Osteoblast (primary cell): ENCODE measurements around the gene SLC7A14. TPM values are rescaled to one million over a fixed set of nuclear protein-coding genes. Genes with fewer than 3 reads are reported as not detected.
"Not testable (repeated sequence)": the region's sequence is repeated elsewhere in the genome, so short reads cannot be mapped to it uniquely, and the experiment has no call there.

Experiments used
- DNase-seq: peaks from one replicate; pipeline ENCODE4 v3.0.0; 2011; ENCODE audit warnings: low spot score, mixed read lengths; ENCODE audit not compliant: insufficient read length; ENCODE audit errors: missing footprints
- H2AFZ ChIP-seq: 2 replicates; pipeline ENCODE4 v1.6.0; 2011; ENCODE audit warnings: mild to moderate bottlenecking, low read length
- H3K27ac ChIP-seq: 2 replicates; pipeline ENCODE4 v1.5.1; 2011; ENCODE audit warnings: mild to moderate bottlenecking, low read depth, low read length, moderate library complexity
- H3K27me3 ChIP-seq: 2 replicates; pipeline ENCODE4 v1.6.0; 2012; ENCODE audit warnings: mild to moderate bottlenecking, control low read depth, inconsistent platforms, low read length, moderate library complexity; ENCODE audit not compliant: insufficient read depth
- H3K36me3 ChIP-seq: 2 replicates; pipeline ENCODE4 v1.5.1; 2011; ENCODE audit warnings: mild to moderate bottlenecking, low read length, control low read depth, moderate library complexity; ENCODE audit not compliant: insufficient read depth
- H3K4me1 ChIP-seq: 2 replicates; pipeline ENCODE4 v1.5.1; 2011; ENCODE audit warnings: mild to moderate bottlenecking, low read length, control low read depth, moderate library complexity; ENCODE audit not compliant: insufficient read depth
- H3K4me2 ChIP-seq: 2 replicates; pipeline ENCODE4 v1.6.0; 2011; ENCODE audit warnings: mild to moderate bottlenecking, low read length; ENCODE audit not compliant: insufficient read depth
- H3K4me3 ChIP-seq: fragments of 200-600 bp; sonication (generic); 3 replicates; pipeline ENCODE4 v1.5.1; 2012; ENCODE audit warnings: mild to moderate bottlenecking, low read length, inconsistent platforms; ENCODE audit not compliant: insufficient read depth
- H3K79me2 ChIP-seq: 2 replicates; pipeline ENCODE4 v1.6.0; 2012; ENCODE audit warnings: mild to moderate bottlenecking, low read length, control low read depth, inconsistent platforms; ENCODE audit not compliant: insufficient read depth
- H3K9me3 ChIP-seq: 2 replicates; pipeline ENCODE4 v1.5.1; 2011; ENCODE audit warnings: low read depth, low read length, control low read depth
- H4K20me1 ChIP-seq: 2 replicates; pipeline ENCODE4 v1.6.0; 2012; ENCODE audit warnings: mild to moderate bottlenecking, low read length, control low read depth; ENCODE audit not compliant: insufficient read depth
- total RNA-seq: library from RNA; depleted of rRNA; stranded (reverse); fragments of >200 nt; gene quantifications from 2 replicates; pipeline ENCODE4 v1.2.3, GENCODE V29; 2012
- TF ChIP-seq, protein P1 (sequence below): IDR thresholded peaks from 2 replicates; pipeline ENCODE4 v1.5.1; 2011; ENCODE audit warnings: mild to moderate bottlenecking, low read depth, low read length, moderate library complexity; ENCODE audit errors: extremely low read depth

SLC7A14 gene
- total RNA-seq, 1 donor, result 0.36 TPM

- no peaks in the 10 kb centered on the region for H3K9me3 ChIP-seq
- H3K27me3 ChIP-seq, result peaks cover 64% of the 10 kb centered on the region
- no peaks in the 10 kb centered on the region for H3K79me2 ChIP-seq
- TF ChIP-seq, protein P1, sequence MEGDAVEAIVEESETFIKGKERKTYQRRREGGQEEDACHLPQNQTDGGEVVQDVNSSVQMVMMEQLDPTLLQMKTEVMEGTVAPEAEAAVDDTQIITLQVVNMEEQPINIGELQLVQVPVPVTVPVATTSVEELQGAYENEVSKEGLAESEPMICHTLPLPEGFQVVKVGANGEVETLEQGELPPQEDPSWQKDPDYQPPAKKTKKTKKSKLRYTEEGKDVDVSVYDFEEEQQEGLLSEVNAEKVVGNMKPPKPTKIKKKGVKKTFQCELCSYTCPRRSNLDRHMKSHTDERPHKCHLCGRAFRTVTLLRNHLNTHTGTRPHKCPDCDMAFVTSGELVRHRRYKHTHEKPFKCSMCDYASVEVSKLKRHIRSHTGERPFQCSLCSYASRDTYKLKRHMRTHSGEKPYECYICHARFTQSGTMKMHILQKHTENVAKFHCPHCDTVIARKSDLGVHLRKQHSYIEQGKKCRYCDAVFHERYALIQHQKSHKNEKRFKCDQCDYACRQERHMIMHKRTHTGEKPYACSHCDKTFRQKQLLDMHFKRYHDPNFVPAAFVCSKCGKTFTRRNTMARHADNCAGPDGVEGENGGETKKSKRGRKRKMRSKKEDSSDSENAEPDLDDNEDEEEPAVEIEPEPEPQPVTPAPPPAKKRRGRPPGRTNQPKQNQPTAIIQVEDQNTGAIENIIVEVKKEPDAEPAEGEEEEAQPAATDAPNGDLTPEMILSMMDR, result no peak
- H3K4me1 ChIP-seq, result no peaks in the 10 kb centered on the region
- peak overlapping the region; percentile 64 for H3K4me2 ChIP-seq
- no peak overlapping the region for H2AFZ ChIP-seq
- H4K20me1 ChIP-seq, result no peaks in the 10 kb centered on the region
- peak; percentile 83 for DNase-seq
- H3K27ac ChIP-seq, result no peak overlapping the region
- H3K4me3 ChIP-seq, result peak overlapping the region; percentile 52
- no peaks in the 10 kb centered on the region for H3K36me3 ChIP-seq
These were observed 603 bp downstream of the SLC7A14 start for GRCh38 chr3:170585008-170585936.

GRCh38 chr3:170584585-170585007, 1.3 kb downstream of the SLC7A14 start:
- peak overlapping the region; percentile 52 for H3K4me3 ChIP-seq
- peak overlapping the region; percentile 64 for H3K4me2 ChIP-seq
- DNase-seq, result peak; percentile 96

GRCh38 chr3:170579646-170580045, 6.2 kb downstream of the SLC7A14 start:
- Histone ChIP-seq H3K4me3 (no peak overlapping the region), H4K20me1 (no peaks in the 10 kb centered on the region), H3K4me1 (no peaks in the 10 kb centered on the region), H3K9me3 (no peaks in the 10 kb centered on the region), H3K27me3 (peaks cover 31% of the 10 kb centered on the region), H3K36me3 (no peaks in the 10 kb centered on the region), H2AFZ (no peak overlapping the region), H3K79me2 (no peaks in the 10 kb centered on the region), H3K27ac (no peak overlapping the region), H3K4me2 (no peak overlapping the region)
- TF ChIP-seq, protein P1, result no peak
- no peak for DNase-seq

More at GRCh38 chr3:170584585-170585007, 1.3 kb downstream of the SLC7A14 start:
- Histone ChIP-seq H3K36me3 (no peaks in the 10 kb centered on the region), H3K79me2 (no peaks in the 10 kb centered on the region), H3K9me3 (no peaks in the 10 kb centered on the region), H3K27me3 (peaks cover 69% of the 10 kb centered on the region), H2AFZ (no peak overlapping the region), H3K4me1 (no peaks in the 10 kb centered on the region), H3K27ac (no peak overlapping the region), H4K20me1 (no peaks in the 10 kb centered on the region)
- TF ChIP-seq, protein P1, result no peak

DNA sequence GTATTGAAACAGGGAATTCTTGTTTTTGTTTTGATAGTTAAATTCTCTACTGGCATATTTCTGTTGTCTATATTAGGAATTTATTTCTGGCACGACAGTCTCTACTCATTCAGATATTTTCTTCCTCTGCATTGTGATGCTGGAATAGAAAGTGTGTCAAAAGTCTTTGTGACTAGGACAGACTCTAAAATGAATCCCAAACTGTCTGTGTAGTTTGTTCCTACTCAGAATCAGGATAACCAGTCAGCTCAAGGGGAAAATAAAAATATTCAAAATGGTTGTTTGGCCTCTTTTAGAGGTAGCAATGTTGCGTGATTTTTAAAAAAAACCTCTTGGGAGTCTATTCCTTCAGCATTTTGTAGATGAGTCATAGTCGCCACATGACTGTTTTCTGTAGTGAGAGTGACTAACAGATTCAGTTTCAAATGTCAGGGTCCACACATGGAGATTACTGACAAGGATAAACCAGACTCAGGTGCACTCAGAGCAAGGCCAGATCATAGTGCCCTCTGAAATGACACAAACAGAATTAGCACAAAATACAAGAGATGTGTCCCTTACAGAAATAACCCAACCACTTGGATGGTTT, 13.1 kb downstream of the SLC7A14 start:
- Histone ChIP-seq H3K4me1 (peaks cover 12% of the 10 kb centered on the region), H4K20me1 (no peaks in the 10 kb centered on the region), H3K4me3 (peak overlapping the region; percentile 10), H3K79me2 (no peaks in the 10 kb centered on the region), H2AFZ (peak overlapping the region; percentile 66), H3K27ac (no peak overlapping the region), H3K4me2 (peak overlapping the region; percentile 52), H3K9me3 (no peaks in the 10 kb centered on the region), H3K36me3 (no peaks in the 10 kb centered on the region), H3K27me3 (peaks cover 7% of the 10 kb centered on the region)
- TF ChIP-seq, protein P1, result no peak
- DNase-seq, result peak; percentile 47

DNA sequence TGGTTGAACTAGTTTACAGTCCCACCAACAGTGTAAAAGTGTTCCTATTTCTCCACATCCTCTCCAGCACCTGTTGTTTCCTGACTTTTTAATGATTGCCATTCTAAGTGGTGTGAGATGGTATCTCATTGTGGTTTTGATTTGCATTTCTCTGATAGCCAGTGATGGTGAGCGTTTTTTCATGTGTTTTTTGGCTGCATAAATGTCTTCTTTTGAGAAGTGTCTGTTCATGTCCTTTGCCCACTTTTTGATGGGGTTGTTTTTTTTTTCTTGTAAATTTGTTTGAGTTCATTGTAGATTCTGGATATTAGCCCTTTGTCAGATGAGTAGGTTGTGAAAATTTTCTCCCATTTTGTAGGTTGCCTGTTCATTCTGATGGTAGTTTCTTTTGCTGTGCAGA, 18.3 kb downstream of the SLC7A14 start:
- not testable (repeated sequence) for H3K9me3 ChIP-seq, H3K4me3 ChIP-seq, H2AFZ ChIP-seq, H4K20me1 ChIP-seq, H3K27me3 ChIP-seq, H3K36me3 ChIP-seq, H3K4me2 ChIP-seq, H3K79me2 ChIP-seq, H3K27ac ChIP-seq, DNase-seq
- H3K4me1 ChIP-seq, result peaks cover 16% of the 10 kb centered on the region
